ENCODE measurements around the gene FTO. TPM values are rescaled to one million over a fixed set of nuclear protein-coding genes. Genes with fewer than 3 reads are reported as not detected.
A peak's percentile ranks its signal among the peaks of the same experiment; 100 is the strongest.

Gene FTO
- total and polyA plus RNA-seq, 2 of the 13 experiments (the other 11 are each of a cell fraction or from before 2014, with no cell fraction given): 41.6 to 55.8 TPM

DNA sequence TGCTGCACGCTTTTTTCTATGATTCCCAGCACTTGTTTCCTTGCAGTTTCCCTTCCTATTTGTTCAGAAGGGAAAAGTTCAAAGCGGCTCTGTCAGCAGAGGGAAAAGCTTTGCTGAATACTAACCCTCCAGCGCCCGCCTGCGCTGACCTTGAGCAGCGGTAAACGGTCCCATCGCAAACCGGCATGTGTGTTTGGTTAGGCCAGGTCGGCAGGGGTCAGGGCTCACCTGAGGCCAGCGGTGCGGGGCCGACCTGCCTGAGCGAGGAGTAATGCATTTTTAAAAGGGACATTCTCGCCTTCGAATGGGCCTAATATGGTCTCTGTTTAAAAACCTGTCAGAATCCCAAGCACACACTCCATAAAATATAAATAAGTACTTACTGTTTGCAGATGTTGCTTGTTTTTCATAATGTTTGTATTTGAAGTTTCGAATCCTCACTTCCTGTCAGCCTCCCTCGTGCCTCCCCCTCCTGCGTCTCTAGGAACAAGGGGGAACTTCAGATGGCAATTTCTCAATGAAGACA is 472.5 kb downstream of the FTO start (continued):
- TF ChIP-seq E2F2 (CRISPR knock-in tag; IDR thresholded peaks at IDR 0.05; ENCODE audit: borderline replicate concordance): 0 out of 2 replicates have a peak, but pooled peaks have one; percentile 78
- TF ChIP-seq SOX5 (CRISPR knock-in tag; IDR thresholded peaks at IDR 0.05; ENCODE audit: borderline replicate concordance): peak; percentile 92
- TF ChIP-seq MEIS2 (CRISPR knock-in tag; IDR thresholded peaks at IDR 0.05): peak; percentile 98
- no peak for TF ChIP-seq NFRKB (IDR thresholded peaks at IDR 0.05)
- TF ChIP-seq ZNF7 (CRISPR knock-in tag; IDR thresholded peaks at IDR 0.05): no peak
- TF ChIP-seq ZNF331 (CRISPR knock-in tag; IDR thresholded peaks at IDR 0.05): peak; percentile 91
- TF ChIP-seq ZNF317 (CRISPR knock-in tag; IDR thresholded peaks at IDR 0.05): peak; percentile 83
- peak; percentile 90 for TF ChIP-seq TFAP4 (IDR thresholded peaks at IDR 0.05; ENCODE audit: borderline replicate concordance, low read depth)
- no peak for TF ChIP-seq ATF7 (IDR thresholded peaks at IDR 0.05)
- TF ChIP-seq ATF7 (CRISPR knock-in tag; IDR thresholded peaks at IDR 0.05): peak; percentile 70; the same call in 1 of the 2 replicates
- peak; percentile 88; the same call in 1 of the 2 replicates for TF ChIP-seq DMAP1 (CRISPR knock-in tag; IDR thresholded peaks at IDR 0.05)
- TF ChIP-seq ZNF557 (CRISPR knock-in tag; IDR thresholded peaks at IDR 0.05): peak; percentile 94; the same call in 1 of the 2 replicates
- peak; percentile 41; the same call in 1 of the 2 replicates for TF ChIP-seq RBAK (CRISPR knock-in tag; IDR thresholded peaks at IDR 0.05)
- TF ChIP-seq ZNF672 (CRISPR knock-in tag; IDR thresholded peaks at IDR 0.05): no peak
- TF ChIP-seq DR1 (CRISPR knock-in tag; IDR thresholded peaks at IDR 0.05): no peak; the same call in 1 of the 2 replicates
- peak; percentile 98 for TF ChIP-seq NCOA2 (CRISPR knock-in tag; IDR thresholded peaks at IDR 0.05)
- TF ChIP-seq ZNF343 (CRISPR knock-in tag; IDR thresholded peaks at IDR 0.05): no peak; the same call in 1 of the 2 replicates
- TF ChIP-seq, protein P1, sequence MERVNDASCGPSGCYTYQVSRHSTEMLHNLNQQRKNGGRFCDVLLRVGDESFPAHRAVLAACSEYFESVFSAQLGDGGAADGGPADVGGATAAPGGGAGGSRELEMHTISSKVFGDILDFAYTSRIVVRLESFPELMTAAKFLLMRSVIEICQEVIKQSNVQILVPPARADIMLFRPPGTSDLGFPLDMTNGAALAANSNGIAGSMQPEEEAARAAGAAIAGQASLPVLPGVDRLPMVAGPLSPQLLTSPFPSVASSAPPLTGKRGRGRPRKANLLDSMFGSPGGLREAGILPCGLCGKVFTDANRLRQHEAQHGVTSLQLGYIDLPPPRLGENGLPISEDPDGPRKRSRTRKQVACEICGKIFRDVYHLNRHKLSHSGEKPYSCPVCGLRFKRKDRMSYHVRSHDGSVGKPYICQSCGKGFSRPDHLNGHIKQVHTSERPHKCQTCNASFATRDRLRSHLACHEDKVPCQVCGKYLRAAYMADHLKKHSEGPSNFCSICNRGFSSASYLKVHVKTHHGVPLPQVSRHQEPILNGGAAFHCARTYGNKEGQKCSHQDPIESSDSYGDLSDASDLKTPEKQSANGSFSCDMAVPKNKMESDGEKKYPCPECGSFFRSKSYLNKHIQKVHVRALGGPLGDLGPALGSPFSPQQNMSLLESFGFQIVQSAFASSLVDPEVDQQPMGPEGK (CRISPR knock-in tag; IDR thresholded peaks at IDR 0.05): peak; percentile 94
- TF ChIP-seq, protein P2, sequence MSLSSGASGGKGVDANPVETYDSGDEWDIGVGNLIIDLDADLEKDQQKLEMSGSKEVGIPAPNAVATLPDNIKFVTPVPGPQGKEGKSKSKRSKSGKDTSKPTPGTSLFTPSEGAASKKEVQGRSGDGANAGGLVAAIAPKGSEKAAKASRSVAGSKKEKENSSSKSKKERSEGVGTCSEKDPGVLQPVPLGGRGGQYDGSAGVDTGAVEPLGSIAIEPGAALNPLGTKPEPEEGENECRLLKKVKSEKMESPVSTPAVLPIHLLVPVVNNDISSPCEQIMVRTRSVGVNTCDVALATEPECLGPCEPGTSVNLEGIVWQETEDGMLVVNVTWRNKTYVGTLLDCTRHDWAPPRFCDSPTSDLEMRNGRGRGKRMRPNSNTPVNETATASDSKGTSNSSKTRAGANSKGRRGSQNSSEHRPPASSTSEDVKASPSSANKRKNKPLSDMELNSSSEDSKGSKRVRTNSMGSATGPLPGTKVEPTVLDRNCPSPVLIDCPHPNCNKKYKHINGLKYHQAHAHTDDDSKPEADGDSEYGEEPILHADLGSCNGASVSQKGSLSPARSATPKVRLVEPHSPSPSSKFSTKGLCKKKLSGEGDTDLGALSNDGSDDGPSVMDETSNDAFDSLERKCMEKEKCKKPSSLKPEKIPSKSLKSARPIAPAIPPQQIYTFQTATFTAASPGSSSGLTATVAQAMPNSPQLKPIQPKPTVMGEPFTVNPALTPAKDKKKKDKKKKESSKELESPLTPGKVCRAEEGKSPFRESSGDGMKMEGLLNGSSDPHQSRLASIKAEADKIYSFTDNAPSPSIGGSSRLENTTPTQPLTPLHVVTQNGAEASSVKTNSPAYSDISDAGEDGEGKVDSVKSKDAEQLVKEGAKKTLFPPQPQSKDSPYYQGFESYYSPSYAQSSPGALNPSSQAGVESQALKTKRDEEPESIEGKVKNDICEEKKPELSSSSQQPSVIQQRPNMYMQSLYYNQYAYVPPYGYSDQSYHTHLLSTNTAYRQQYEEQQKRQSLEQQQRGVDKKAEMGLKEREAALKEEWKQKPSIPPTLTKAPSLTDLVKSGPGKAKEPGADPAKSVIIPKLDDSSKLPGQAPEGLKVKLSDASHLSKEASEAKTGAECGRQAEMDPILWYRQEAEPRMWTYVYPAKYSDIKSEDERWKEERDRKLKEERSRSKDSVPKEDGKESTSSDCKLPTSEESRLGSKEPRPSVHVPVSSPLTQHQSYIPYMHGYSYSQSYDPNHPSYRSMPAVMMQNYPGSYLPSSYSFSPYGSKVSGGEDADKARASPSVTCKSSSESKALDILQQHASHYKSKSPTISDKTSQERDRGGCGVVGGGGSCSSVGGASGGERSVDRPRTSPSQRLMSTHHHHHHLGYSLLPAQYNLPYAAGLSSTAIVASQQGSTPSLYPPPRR (CRISPR knock-in tag; IDR thresholded peaks at IDR 0.05; ENCODE audit: borderline replicate concordance): peak; percentile 97
- TF ChIP-seq MATR3 (CRISPR knock-in tag; IDR thresholded peaks at IDR 0.05): no peak
- TF ChIP-seq CBFB (CRISPR knock-in tag; IDR thresholded peaks at IDR 0.05): peak; percentile 93
- no peak for TF ChIP-seq MTA3 (CRISPR knock-in tag; IDR thresholded peaks at IDR 0.05)
- TF ChIP-seq TRIM24 (CRISPR knock-in tag; IDR thresholded peaks at IDR 0.05): no peak
- TF ChIP-seq KDM2A (CRISPR knock-in tag; IDR thresholded peaks at IDR 0.05; ENCODE audit: borderline replicate concordance, low read depth): peak; percentile 95
- TF ChIP-seq AGO2 (optimal IDR thresholded peaks at IDR 0.05; ENCODE audit: low read depth, low read length): no peak
